ENCODE data around the gene GLTPD2.
"Not testable (repeated sequence)": the region's sequence is repeated elsewhere in the genome, so short reads cannot be mapped to it uniquely, and the experiment has no call there.

The GLTPD2 gene

DNA sequence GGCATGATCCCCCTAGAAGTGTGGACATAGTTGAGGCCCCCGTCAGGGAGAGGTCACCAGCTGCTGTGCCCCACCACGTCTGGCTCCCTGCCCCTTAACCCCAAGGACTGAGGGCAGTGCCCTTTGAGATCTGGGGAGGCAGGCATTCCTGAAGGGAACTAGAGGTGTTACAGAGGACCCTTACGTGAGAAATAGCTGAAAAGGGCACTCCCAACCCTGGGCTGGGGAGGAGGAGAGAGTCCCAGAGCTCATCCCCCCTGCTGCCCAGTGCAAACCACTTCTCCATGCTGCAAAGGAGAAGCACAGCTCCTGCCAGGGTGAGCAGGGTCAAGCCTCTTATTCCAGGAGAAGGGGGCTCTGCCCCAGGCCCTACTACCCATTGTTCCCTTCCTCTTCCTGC lies 34.1 kb downstream of the GLTPD2 start:
- no peaks in the 10 kb centered on the region for H3K9me3 ChIP-seq (ENCODE audit: control insufficient read depth in 1 of 2, low read length in 2 of 2)
- H3K9ac ChIP-seq (ENCODE audit: low read depth in 1 of 2, low read length in 2 of 2) = no peak overlapping the region
- H3K27me3 ChIP-seq (ENCODE audit: control insufficient read depth in 1 of 2, insufficient read depth in 2 of 2, low read length in 2 of 2) = no peaks in the 10 kb centered on the region
- no peaks in the 10 kb centered on the region for H3K4me1 ChIP-seq (ENCODE audit: control insufficient read depth in 1 of 2, insufficient read depth in 2 of 2, low read length in 2 of 2)
- no peak overlapping the region for H3K4me3 ChIP-seq (ENCODE audit: low read depth in 1 of 2, low read length in 2 of 2)
- H3K27ac ChIP-seq (ENCODE audit: low read depth, low read length) = no peak overlapping the region
- H3K36me3 ChIP-seq (ENCODE audit: control insufficient read depth in 1 of 2, insufficient read depth in 2 of 2, low read length in 2 of 2) = peaks cover 0 to 9% of the 10 kb centered on the region in 2 donors

- peaks cover 0 to 9% of the 10 kb centered on the region in 2 donors for H3K36me3 ChIP-seq (ENCODE audit: control insufficient read depth in 1 of 2, insufficient read depth in 2 of 2, low read length in 2 of 2)
- H3K27me3 ChIP-seq (ENCODE audit: control insufficient read depth in 1 of 2, insufficient read depth in 2 of 2, low read length in 2 of 2) = no peaks in the 10 kb centered on the region
- no peaks in the 10 kb centered on the region for H3K9me3 ChIP-seq (ENCODE audit: control insufficient read depth in 1 of 2, low read length in 2 of 2)
- no peak overlapping the region for H3K4me3 ChIP-seq (ENCODE audit: low read depth in 1 of 2, low read length in 2 of 2)
- H3K9ac ChIP-seq (ENCODE audit: low read depth in 1 of 2, low read length in 2 of 2) = no peak overlapping the region
- H3K27ac ChIP-seq (ENCODE audit: low read depth, low read length) = no peak overlapping the region
- no peaks in the 10 kb centered on the region for H3K4me1 ChIP-seq (ENCODE audit: control insufficient read depth in 1 of 2, insufficient read depth in 2 of 2, low read length in 2 of 2)
Observed at GRCh38 chr17:4823373-4824089, 34.8 kb downstream of the GLTPD2 start.

- H3K27me3 ChIP-seq (ENCODE audit: control insufficient read depth in 1 of 2, insufficient read depth in 2 of 2, low read length in 2 of 2) = no peaks in the 10 kb centered on the region
Observed at GRCh38 chr17:4827399-4827798, 38.6 kb downstream of the GLTPD2 start.

GRCh38 chr17:4832829-4833177 lies 44.0 kb downstream of the GLTPD2 start:
- H3K9me3 ChIP-seq (ENCODE audit: control insufficient read depth in 1 of 2, low read length in 2 of 2); H3K36me3 ChIP-seq (ENCODE audit: control insufficient read depth in 1 of 2, insufficient read depth in 2 of 2, low read length in 2 of 2); H3K27ac ChIP-seq (ENCODE audit: low read depth, low read length); H3K27me3 ChIP-seq (ENCODE audit: control insufficient read depth in 1 of 2, insufficient read depth in 2 of 2, low read length in 2 of 2): not testable (repeated sequence)
- Histone ChIP-seq H3K4me3 (ENCODE audit: low read depth in 1 of 2, low read length in 2 of 2) (peak overlapping the region; percentile 88 to 91), H3K4me1 (ENCODE audit: control insufficient read depth in 1 of 2, insufficient read depth in 2 of 2, low read length in 2 of 2) (peaks cover 32 to 34% of the 10 kb centered on the region in 2 donors), H3K9ac (ENCODE audit: low read depth in 1 of 2, low read length in 2 of 2) (peak overlapping the region; percentile 74 to 91)

More at GRCh38 chr17:4827399-4827798, 38.6 kb downstream of the GLTPD2 start:
- Histone ChIP-seq H3K27ac (ENCODE audit: low read depth, low read length) (no peak overlapping the region), H3K9ac (ENCODE audit: low read depth in 1 of 2, low read length in 2 of 2) (no peak overlapping the region), H3K4me3 (ENCODE audit: low read depth in 1 of 2, low read length in 2 of 2) (no peak overlapping the region), H3K36me3 (ENCODE audit: control insufficient read depth in 1 of 2, insufficient read depth in 2 of 2, low read length in 2 of 2) (peaks cover 0 to 2% of the 10 kb centered on the region in 2 donors), H3K9me3 (ENCODE audit: control insufficient read depth in 1 of 2, low read length in 2 of 2) (no peaks in the 10 kb centered on the region), H3K4me1 (ENCODE audit: control insufficient read depth in 1 of 2, insufficient read depth in 2 of 2, low read length in 2 of 2) (no peaks in the 10 kb centered on the region)

DNA sequence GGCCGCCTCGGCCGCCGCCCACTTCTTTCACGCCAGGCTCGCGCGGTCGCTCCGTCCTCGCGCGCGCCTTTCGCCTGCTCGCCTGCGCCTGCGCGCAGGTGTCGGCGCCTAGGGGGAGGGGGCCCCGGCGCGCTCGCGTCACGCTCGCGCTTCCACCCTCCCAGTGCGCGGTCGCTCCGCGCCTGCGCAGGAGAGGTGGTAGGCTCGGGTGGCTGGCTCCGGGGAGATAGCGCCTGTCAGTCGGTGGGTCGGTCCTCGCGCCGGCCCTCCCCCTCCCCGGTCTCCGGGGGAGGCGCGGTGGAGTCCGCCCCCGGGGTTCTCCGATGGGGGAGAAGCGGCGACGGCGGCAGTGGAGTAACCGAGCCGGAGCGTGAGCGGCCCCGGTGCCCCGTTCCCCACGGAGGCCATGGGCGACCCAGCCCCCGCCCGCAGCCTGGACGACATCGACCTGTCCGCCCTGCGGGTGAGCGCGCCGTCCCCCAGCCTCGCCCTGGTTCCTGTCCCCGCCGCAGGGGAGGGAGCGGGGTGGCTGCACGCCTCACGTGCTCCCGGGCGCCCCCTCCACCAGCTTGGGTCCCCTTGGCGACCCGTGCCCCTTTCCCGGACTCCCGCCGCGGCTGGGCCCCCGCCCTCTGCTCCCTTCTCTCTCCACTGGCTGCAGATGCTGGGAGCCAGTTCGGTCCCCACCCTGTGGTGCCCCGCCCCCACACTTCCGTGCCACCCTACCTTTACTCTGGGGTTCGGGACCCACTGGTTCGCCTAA lies 44.6 kb downstream of the GLTPD2 start, which contains the start of gene MINK1:
MINK1 (plus strand) TSS at position 163 of the 763 bp plus-strand sequence; CDS start at position 407, 244 bp downstream.
- H3K4me3 ChIP-seq (ENCODE audit: low read depth in 1 of 2, low read length in 2 of 2) = peak within 1 kb of the TSS; percentile 88 to 91
- H3K27ac ChIP-seq (ENCODE audit: low read depth, low read length) = peak within 1 kb of the TSS; percentile 90
- peaks cover 36 to 40% of the 10 kb centered on the region in 2 donors for H3K4me1 ChIP-seq (ENCODE audit: control insufficient read depth in 1 of 2, insufficient read depth in 2 of 2, low read length in 2 of 2)
- H3K9me3 ChIP-seq (ENCODE audit: control insufficient read depth in 1 of 2, low read length in 2 of 2) = no peaks in the 10 kb centered on the region
- H3K9ac ChIP-seq (ENCODE audit: low read depth in 1 of 2, low read length in 2 of 2) = peak within 1 kb of the TSS; percentile 74 to 91
- H3K36me3 ChIP-seq (ENCODE audit: control insufficient read depth in 1 of 2, insufficient read depth in 2 of 2, low read length in 2 of 2) = peaks cover 4 to 12% of the 10 kb centered on the region in 2 donors
- H3K27me3 ChIP-seq (ENCODE audit: control insufficient read depth in 1 of 2, insufficient read depth in 2 of 2, low read length in 2 of 2) = no peaks in the 10 kb centered on the region

- peak overlapping the region; percentile 90 for H3K27ac ChIP-seq (ENCODE audit: low read depth, low read length)
- H3K9ac ChIP-seq (ENCODE audit: low read depth in 1 of 2, low read length in 2 of 2) = peak overlapping the region; percentile 74 to 91
- H3K27me3 ChIP-seq (ENCODE audit: control insufficient read depth in 1 of 2, insufficient read depth in 2 of 2, low read length in 2 of 2) = no peaks in the 10 kb centered on the region
- no peaks in the 10 kb centered on the region for H3K9me3 ChIP-seq (ENCODE audit: control insufficient read depth in 1 of 2, low read length in 2 of 2)
- H3K4me1 ChIP-seq (ENCODE audit: control insufficient read depth in 1 of 2, insufficient read depth in 2 of 2, low read length in 2 of 2) = peaks cover 36 to 44% of the 10 kb centered on the region in 2 donors
- peaks cover 4 to 13% of the 10 kb centered on the region in 2 donors for H3K36me3 ChIP-seq (ENCODE audit: control insufficient read depth in 1 of 2, insufficient read depth in 2 of 2, low read length in 2 of 2)
- H3K4me3 ChIP-seq (ENCODE audit: low read depth in 1 of 2, low read length in 2 of 2) = peak overlapping the region; percentile 88 to 91
Observed at GRCh38 chr17:4833941-4834680, 45.3 kb downstream of the GLTPD2 start.

DNA sequence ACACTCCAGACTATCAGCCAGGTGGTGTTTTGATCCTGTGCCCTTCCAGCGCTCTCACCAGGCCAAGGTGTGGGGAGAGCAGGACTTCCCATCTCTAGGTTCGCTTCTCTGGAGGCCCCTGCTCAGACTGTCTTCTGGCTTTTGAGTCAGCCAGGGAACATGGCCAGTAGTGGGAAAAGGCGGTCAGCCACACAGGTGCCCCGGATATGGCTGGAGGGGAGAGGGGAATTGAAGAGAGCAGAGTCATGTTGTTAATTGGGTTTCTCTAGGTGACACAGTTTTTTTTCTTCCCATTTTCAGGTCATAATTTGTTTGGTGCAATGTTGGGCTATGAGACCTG lies 45.9 kb downstream of the GLTPD2 start:
- peak overlapping the region; percentile 74 to 91 for H3K9ac ChIP-seq (ENCODE audit: low read depth in 1 of 2, low read length in 2 of 2)
- H3K4me3 ChIP-seq (ENCODE audit: low read depth in 1 of 2, low read length in 2 of 2) = peak overlapping the region; percentile 88 to 91
- H3K36me3 ChIP-seq (ENCODE audit: control insufficient read depth in 1 of 2, insufficient read depth in 2 of 2, low read length in 2 of 2) = peaks cover 4 to 13% of the 10 kb centered on the region in 2 donors
- H3K27me3 ChIP-seq (ENCODE audit: control insufficient read depth in 1 of 2, insufficient read depth in 2 of 2, low read length in 2 of 2) = no peaks in the 10 kb centered on the region
- no peaks in the 10 kb centered on the region for H3K9me3 ChIP-seq (ENCODE audit: control insufficient read depth in 1 of 2, low read length in 2 of 2)
- H3K27ac ChIP-seq (ENCODE audit: low read depth, low read length) = peak overlapping the region; percentile 90
- peaks cover 36 to 44% of the 10 kb centered on the region in 2 donors for H3K4me1 ChIP-seq (ENCODE audit: control insufficient read depth in 1 of 2, insufficient read depth in 2 of 2, low read length in 2 of 2)

DNA sequence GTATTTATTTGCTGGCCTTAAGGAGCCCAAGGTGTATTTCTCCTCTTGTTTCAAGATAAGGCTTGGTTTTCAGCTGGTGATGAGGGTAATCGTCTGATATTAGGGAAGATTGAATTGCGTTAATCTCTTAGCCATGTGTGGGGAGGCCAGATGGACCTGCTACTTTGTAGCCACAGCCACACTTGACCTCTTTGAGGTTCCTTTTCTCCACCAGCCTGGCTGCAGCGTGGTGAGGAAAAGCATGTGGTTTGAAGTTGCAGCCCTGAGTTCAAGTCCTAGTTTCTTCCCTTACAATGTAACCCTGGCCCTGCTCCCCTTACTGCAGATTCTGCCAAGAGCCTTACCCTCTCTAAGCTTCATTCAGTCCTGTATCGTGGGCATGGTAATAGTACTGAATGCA lies 47.5 kb downstream of the GLTPD2 start:
- Histone ChIP-seq H3K36me3 (ENCODE audit: control insufficient read depth in 1 of 2, insufficient read depth in 2 of 2, low read length in 2 of 2) (peaks cover 4 to 15% of the 10 kb centered on the region in 2 donors), H3K9ac (ENCODE audit: low read depth in 1 of 2, low read length in 2 of 2) (peak overlapping the region in 1 of 2 donors; percentile 42), H3K27me3 (ENCODE audit: control insufficient read depth in 1 of 2, insufficient read depth in 2 of 2, low read length in 2 of 2) (no peaks in the 10 kb centered on the region), H3K9me3 (ENCODE audit: control insufficient read depth in 1 of 2, low read length in 2 of 2) (no peaks in the 10 kb centered on the region), H3K4me3 (ENCODE audit: low read depth in 1 of 2, low read length in 2 of 2) (peak overlapping the region; percentile 35 to 37), H3K27ac (ENCODE audit: low read depth, low read length) (no peak overlapping the region), H3K4me1 (ENCODE audit: control insufficient read depth in 1 of 2, insufficient read depth in 2 of 2, low read length in 2 of 2) (peaks cover 47 to 55% of the 10 kb centered on the region in 2 donors)

DNA sequence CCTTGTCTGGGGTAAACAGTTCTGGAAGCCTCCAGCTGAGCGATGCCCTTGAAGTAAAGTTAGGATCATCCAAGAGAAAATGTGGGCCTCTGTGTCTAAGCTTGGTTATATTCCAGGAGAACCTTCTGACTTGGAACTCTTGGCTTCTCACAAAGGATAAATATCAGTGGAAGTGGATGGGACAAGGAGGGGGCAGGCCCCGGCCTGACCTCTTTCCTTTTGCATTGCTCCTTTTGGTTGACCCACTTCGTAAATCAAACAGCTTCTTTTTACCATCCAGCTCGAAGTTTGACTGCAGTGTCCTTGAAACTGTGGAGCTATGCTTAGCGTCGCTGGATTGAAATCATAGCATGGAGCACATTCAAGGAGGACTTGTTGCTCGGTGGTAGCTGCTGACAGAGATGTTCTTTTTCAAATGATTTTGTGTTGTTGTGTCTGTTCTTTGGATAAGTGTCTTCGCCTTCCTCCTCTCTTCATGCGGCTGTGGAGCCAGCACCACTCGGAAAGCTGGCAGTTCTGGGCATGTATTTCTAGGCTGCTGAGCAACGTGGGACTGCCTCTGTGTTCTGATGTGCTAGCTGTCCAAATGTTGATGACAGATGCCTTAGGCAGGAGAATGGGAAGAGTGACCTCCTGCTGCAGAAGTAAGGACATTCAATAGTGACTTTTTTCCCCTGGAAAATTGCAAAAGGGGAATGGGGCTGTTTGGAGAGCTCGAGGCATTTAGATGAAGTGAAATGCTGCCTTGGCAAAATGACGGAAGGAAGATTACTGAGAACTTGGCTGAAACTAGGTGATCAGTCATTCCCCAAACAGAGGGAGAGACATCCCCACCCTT lies 48.9 kb downstream of the GLTPD2 start:
- Histone ChIP-seq H3K27ac (ENCODE audit: low read depth, low read length) (no peak overlapping the region), H3K36me3 (ENCODE audit: control insufficient read depth in 1 of 2, insufficient read depth in 2 of 2, low read length in 2 of 2) (peaks cover 4 to 15% of the 10 kb centered on the region in 2 donors), H3K9me3 (ENCODE audit: control insufficient read depth in 1 of 2, low read length in 2 of 2) (no peaks in the 10 kb centered on the region), H3K9ac (ENCODE audit: low read depth in 1 of 2, low read length in 2 of 2) (peak overlapping the region in 1 of 2 donors; percentile 11), H3K4me3 (ENCODE audit: low read depth in 1 of 2, low read length in 2 of 2) (no peak overlapping the region), H3K27me3 (ENCODE audit: control insufficient read depth in 1 of 2, insufficient read depth in 2 of 2, low read length in 2 of 2) (no peaks in the 10 kb centered on the region), H3K4me1 (ENCODE audit: control insufficient read depth in 1 of 2, insufficient read depth in 2 of 2, low read length in 2 of 2) (peaks cover 47 to 59% of the 10 kb centered on the region in 2 donors)

Measured in duodenal mucosa (tissue), 2 donors.